ENCODE measurements around the gene EXOC2.
"Not testable (repeated sequence)": the region's sequence is repeated elsewhere in the genome, so short reads cannot be mapped to it uniquely, and the experiment has no call there.

EXOC2 gene

GRCh38 chr6:570825-571224 lies 122.1 kb downstream of the EXOC2 start:
- no peak for DNase-seq (ENCODE audit: low read depth)
- no peaks in the 10 kb centered on the region for H3K27me3 ChIP-seq (replicated peaks; ENCODE audit: control insufficient read depth, insufficient read depth, low read length)
- H3K4me3 ChIP-seq (ENCODE audit: low read length): no peak overlapping the region
- peaks cover 2% of the 10 kb centered on the region for H3K9me3 ChIP-seq (ENCODE audit: control insufficient read depth, low read length)
- no peaks in the 10 kb centered on the region for H3K4me1 ChIP-seq (ENCODE audit: control insufficient read depth, insufficient read depth, low read length)
- peaks cover 25% of the 10 kb centered on the region for H3K36me3 ChIP-seq (ENCODE audit: control insufficient read depth, insufficient read depth, low read length, severe bottlenecking)
- no peak overlapping the region for H3K9ac ChIP-seq (ENCODE audit: low read length)

- DNase-seq (ENCODE audit: low read depth): no peak
- no peaks in the 10 kb centered on the region for H3K27me3 ChIP-seq (replicated peaks; ENCODE audit: control insufficient read depth, insufficient read depth, low read length)
- H3K4me1 ChIP-seq (ENCODE audit: control insufficient read depth, insufficient read depth, low read length): no peaks in the 10 kb centered on the region
- H3K36me3 ChIP-seq (ENCODE audit: control insufficient read depth, insufficient read depth, low read length, severe bottlenecking): peaks cover 22% of the 10 kb centered on the region
- no peak overlapping the region for H3K9ac ChIP-seq (ENCODE audit: low read length)
- no peak overlapping the region for H3K4me3 ChIP-seq (ENCODE audit: low read length)
- H3K9me3 ChIP-seq (ENCODE audit: control insufficient read depth, low read length): no peaks in the 10 kb centered on the region
Observed at GRCh38 chr6:568954-569523, 123.9 kb downstream of the EXOC2 start.

GRCh38 chr6:568085-568484 lies 124.9 kb downstream of the EXOC2 start:
- no peaks in the 10 kb centered on the region for H3K4me1 ChIP-seq (ENCODE audit: control insufficient read depth, insufficient read depth, low read length)
- no peaks in the 10 kb centered on the region for H3K9me3 ChIP-seq (ENCODE audit: control insufficient read depth, low read length)
- no peaks in the 10 kb centered on the region for H3K27me3 ChIP-seq (replicated peaks; ENCODE audit: control insufficient read depth, insufficient read depth, low read length)
- no peak overlapping the region for H3K4me3 ChIP-seq (ENCODE audit: low read length)
- no peak for DNase-seq (ENCODE audit: low read depth)
- peaks cover 29% of the 10 kb centered on the region for H3K36me3 ChIP-seq (ENCODE audit: control insufficient read depth, insufficient read depth, low read length, severe bottlenecking)
- no peak overlapping the region for H3K9ac ChIP-seq (ENCODE audit: low read length)

DNA sequence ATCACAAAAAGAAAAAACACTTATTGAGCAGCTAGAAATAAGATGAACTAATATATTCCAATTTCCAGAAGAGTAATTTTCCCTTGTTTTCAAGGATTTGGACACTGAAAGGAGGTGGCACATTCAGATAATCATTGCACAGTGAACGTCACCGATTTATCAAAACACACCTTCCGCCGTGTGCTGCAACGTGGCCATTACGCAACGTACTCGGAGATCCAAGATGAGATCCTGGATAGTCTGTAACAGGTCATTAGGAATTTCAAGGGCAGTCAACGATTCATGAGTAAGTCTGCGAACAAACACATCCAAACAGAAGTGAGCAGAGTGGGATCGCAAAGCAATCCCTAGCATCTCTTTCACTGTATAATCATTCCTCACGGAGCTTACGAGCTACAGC lies 129.1 kb downstream of the EXOC2 start:
- Histone ChIP-seq H3K27me3 (replicated peaks; ENCODE audit: control insufficient read depth, insufficient read depth, low read length) (no peaks in the 10 kb centered on the region), H3K9me3 (ENCODE audit: control insufficient read depth, low read length) (no peaks in the 10 kb centered on the region), H3K9ac (ENCODE audit: low read length) (no peak overlapping the region), H3K4me1 (ENCODE audit: control insufficient read depth, insufficient read depth, low read length) (no peaks in the 10 kb centered on the region), H3K36me3 (ENCODE audit: control insufficient read depth, insufficient read depth, low read length, severe bottlenecking) (peaks cover 33% of the 10 kb centered on the region), H3K4me3 (ENCODE audit: low read length) (no peak overlapping the region)
- no peak for DNase-seq (ENCODE audit: low read depth)

- Histone ChIP-seq H3K4me1 (ENCODE audit: control insufficient read depth, insufficient read depth, low read length) (no peaks in the 10 kb centered on the region), H3K36me3 (ENCODE audit: control insufficient read depth, insufficient read depth, low read length, severe bottlenecking) (peaks cover 25% of the 10 kb centered on the region), H3K9ac (ENCODE audit: low read length) (no peak overlapping the region), H3K4me3 (ENCODE audit: low read length) (no peak overlapping the region), H3K27me3 (replicated peaks; ENCODE audit: control insufficient read depth, insufficient read depth, low read length) (no peaks in the 10 kb centered on the region), H3K9me3 (ENCODE audit: control insufficient read depth, low read length) (no peaks in the 10 kb centered on the region)
- DNase-seq (ENCODE audit: low read depth): no peak
Observed at GRCh38 chr6:562052-562676, 130.8 kb downstream of the EXOC2 start.

DNA sequence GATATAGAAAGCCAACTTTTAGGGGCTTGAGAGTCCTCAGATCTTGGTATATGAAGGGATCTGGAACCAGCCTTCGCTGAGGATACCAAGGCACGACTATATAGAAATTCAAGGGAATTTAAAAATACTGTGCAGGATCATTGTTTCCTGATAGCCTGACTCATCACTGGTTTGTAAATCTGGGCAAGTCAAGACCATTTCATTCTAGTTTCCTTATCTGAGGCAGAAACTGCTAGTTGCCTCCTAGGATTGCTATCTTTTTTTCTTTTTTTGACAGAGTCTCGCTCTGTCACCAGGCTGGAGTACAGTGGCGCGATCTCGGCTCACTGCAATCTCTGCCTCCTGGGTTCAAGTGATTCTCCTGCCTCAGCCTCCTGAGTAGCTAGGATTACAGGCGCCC lies 131.6 kb downstream of the EXOC2 start:
- H3K9ac ChIP-seq (ENCODE audit: low read length); H3K4me3 ChIP-seq (ENCODE audit: low read length); H3K9me3 ChIP-seq (ENCODE audit: control insufficient read depth, low read length); DNase-seq (ENCODE audit: low read depth); H3K4me1 ChIP-seq (ENCODE audit: control insufficient read depth, insufficient read depth, low read length); H3K27me3 ChIP-seq (replicated peaks; ENCODE audit: control insufficient read depth, insufficient read depth, low read length): not testable (repeated sequence)
- peaks cover 27% of the 10 kb centered on the region for H3K36me3 ChIP-seq (ENCODE audit: control insufficient read depth, insufficient read depth, low read length, severe bottlenecking)

GRCh38 chr6:558959-559358 lies 134.0 kb downstream of the EXOC2 start:
- H3K36me3 ChIP-seq (ENCODE audit: control insufficient read depth, insufficient read depth, low read length, severe bottlenecking): peaks cover 36% of the 10 kb centered on the region
- DNase-seq (ENCODE audit: low read depth): peak; percentile 7
- no peak overlapping the region for H3K9ac ChIP-seq (ENCODE audit: low read length)
- H3K4me3 ChIP-seq (ENCODE audit: low read length): no peak overlapping the region
- H3K27me3 ChIP-seq (replicated peaks; ENCODE audit: control insufficient read depth, insufficient read depth, low read length): no peaks in the 10 kb centered on the region
- no peaks in the 10 kb centered on the region for H3K9me3 ChIP-seq (ENCODE audit: control insufficient read depth, low read length)
- no peaks in the 10 kb centered on the region for H3K4me1 ChIP-seq (ENCODE audit: control insufficient read depth, insufficient read depth, low read length)

DNA sequence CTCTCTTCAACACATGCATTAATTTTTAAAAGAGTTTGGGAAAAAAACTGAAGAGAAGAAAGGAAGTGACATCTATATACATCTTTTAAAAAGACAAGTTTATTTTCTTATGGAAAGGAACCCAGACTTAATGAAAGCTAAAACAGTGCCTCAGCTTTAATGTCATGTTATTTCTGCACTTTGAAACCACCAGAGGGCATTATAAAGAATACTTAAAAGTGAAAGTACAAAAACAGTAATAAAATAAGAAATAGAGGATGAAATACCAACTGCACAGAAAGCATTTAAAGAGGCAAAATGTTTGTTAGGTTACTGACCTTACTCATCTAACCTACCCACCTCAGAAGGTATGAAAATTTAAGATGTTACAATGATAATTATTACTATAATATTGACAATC lies 134.8 kb downstream of the EXOC2 start:
- Histone ChIP-seq H3K9ac (ENCODE audit: low read length) (no peak overlapping the region), H3K4me1 (ENCODE audit: control insufficient read depth, insufficient read depth, low read length) (no peaks in the 10 kb centered on the region), H3K36me3 (ENCODE audit: control insufficient read depth, insufficient read depth, low read length, severe bottlenecking) (peaks cover 38% of the 10 kb centered on the region), H3K27me3 (replicated peaks; ENCODE audit: control insufficient read depth, insufficient read depth, low read length) (no peaks in the 10 kb centered on the region), H3K4me3 (ENCODE audit: low read length) (peak overlapping the region; percentile 11), H3K9me3 (ENCODE audit: control insufficient read depth, low read length) (no peaks in the 10 kb centered on the region)
- DNase-seq (ENCODE audit: low read depth): peak; percentile 44

DNA sequence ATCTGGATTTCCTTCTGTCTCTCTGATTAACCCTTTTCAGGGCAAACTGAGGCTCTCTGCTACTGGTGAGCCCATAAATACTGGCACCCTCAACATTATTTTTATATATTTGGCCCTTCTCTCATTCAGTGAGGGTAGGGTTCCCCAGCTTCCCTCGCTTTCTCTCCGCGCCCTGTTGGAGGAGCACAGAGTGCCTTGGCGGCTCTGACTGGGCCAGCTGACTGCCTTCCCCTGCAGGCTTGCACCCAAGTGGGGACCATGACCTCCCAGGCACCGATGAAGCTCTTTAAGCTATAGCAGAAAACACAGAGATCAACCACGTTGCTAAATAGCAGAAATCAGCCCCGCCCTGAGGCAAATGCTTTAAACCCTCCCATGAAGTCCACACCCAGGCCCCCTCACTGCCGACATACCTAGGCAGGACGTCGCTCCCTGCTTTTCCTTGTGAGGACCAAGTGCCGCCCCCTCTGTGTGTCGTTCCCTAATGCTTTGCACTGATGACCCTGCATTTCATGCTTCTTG lies 141.0 kb downstream of the EXOC2 start:
- H3K27me3 ChIP-seq (replicated peaks; ENCODE audit: control insufficient read depth, insufficient read depth, low read length): no peaks in the 10 kb centered on the region
- H3K4me3 ChIP-seq (ENCODE audit: low read length): no peak overlapping the region
- no peaks in the 10 kb centered on the region for H3K4me1 ChIP-seq (ENCODE audit: control insufficient read depth, insufficient read depth, low read length)
- no peak for DNase-seq (ENCODE audit: low read depth)
- peaks cover 58% of the 10 kb centered on the region for H3K36me3 ChIP-seq (ENCODE audit: control insufficient read depth, insufficient read depth, low read length, severe bottlenecking)
- H3K9ac ChIP-seq (ENCODE audit: low read length): no peak overlapping the region
- no peaks in the 10 kb centered on the region for H3K9me3 ChIP-seq (ENCODE audit: control insufficient read depth, low read length)

DNA sequence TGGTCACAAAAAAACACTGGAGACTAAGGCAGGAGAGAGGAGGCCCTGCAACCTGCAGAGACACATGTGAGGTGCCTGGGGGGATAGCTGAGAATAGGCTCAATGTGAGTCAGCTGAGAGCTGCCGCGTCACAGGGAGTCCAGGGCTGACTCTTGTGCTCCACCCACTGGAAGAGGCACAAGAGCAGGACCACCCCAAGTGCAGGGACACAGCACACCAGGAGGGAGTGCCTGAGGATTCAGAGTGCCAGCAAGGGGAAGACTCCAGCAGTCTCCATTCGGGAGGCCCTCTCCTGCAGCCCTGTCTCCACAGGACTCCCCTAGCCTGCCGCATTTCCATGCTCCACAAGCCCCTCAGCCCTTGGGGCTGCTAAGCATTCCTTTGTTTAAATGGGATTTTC lies 141.5 kb downstream of the EXOC2 start:
- Histone ChIP-seq H3K9ac (ENCODE audit: low read length) (no peak overlapping the region), H3K4me3 (ENCODE audit: low read length) (no peak overlapping the region), H3K36me3 (ENCODE audit: control insufficient read depth, insufficient read depth, low read length, severe bottlenecking) (peaks cover 56% of the 10 kb centered on the region), H3K4me1 (ENCODE audit: control insufficient read depth, insufficient read depth, low read length) (no peaks in the 10 kb centered on the region), H3K9me3 (ENCODE audit: control insufficient read depth, low read length) (no peaks in the 10 kb centered on the region), H3K27me3 (replicated peaks; ENCODE audit: control insufficient read depth, insufficient read depth, low read length) (no peaks in the 10 kb centered on the region)
- DNase-seq (ENCODE audit: low read depth): peak; percentile 47

DNA sequence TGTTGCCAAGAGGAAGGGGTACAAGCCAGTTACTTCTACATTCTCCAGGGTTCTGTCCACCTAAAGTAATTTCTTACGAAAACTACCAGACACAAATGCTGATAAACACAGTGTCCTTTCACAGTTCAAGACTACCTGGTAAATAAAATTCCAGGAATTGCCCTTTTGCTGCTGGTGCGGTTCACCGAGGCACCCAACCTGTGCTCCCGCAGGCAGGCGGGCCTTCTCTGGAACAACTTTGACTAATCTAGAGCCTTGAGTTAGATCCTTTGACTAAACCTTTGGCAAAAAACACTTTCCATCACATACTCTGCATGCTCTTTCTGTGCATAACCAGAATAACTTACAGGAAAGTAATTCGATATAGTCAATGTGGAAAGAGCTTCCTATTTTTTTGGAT lies 143.0 kb downstream of the EXOC2 start:
- Histone ChIP-seq H3K9me3 (ENCODE audit: control insufficient read depth, low read length) (no peaks in the 10 kb centered on the region), H3K9ac (ENCODE audit: low read length) (no peak overlapping the region), H3K36me3 (ENCODE audit: control insufficient read depth, insufficient read depth, low read length, severe bottlenecking) (peaks cover 46% of the 10 kb centered on the region), H3K27me3 (replicated peaks; ENCODE audit: control insufficient read depth, insufficient read depth, low read length) (no peaks in the 10 kb centered on the region), H3K4me3 (ENCODE audit: low read length) (no peak overlapping the region), H3K4me1 (ENCODE audit: control insufficient read depth, insufficient read depth, low read length) (no peaks in the 10 kb centered on the region)
- DNase-seq (ENCODE audit: low read depth): peak; percentile 9

DNA sequence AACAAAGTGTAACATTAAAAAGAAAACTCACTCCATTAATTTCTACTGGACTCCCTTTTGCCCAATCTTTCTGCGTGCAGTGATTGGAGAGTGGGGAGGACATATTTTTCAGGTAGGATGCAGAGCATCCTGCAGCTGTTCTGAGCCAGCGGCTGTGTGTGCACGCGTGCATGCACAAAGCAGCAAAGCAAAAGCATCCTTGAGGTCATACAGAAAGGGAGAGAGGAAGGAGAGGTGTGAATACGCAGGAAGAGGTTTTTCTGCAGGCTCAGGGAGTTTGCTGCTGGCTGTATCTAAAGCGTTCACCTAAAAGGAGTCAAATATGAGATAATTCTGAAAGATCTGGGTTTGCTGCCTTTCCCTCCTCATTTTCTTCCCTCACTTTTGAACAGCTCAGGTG lies 144.4 kb downstream of the EXOC2 start:
- Histone ChIP-seq H3K4me3 (ENCODE audit: low read length) (no peak overlapping the region), H3K9ac (ENCODE audit: low read length) (no peak overlapping the region), H3K9me3 (ENCODE audit: control insufficient read depth, low read length) (no peaks in the 10 kb centered on the region), H3K4me1 (ENCODE audit: control insufficient read depth, insufficient read depth, low read length) (no peaks in the 10 kb centered on the region), H3K27me3 (replicated peaks; ENCODE audit: control insufficient read depth, insufficient read depth, low read length) (no peaks in the 10 kb centered on the region), H3K36me3 (ENCODE audit: control insufficient read depth, insufficient read depth, low read length, severe bottlenecking) (peaks cover 51% of the 10 kb centered on the region)
- DNase-seq (ENCODE audit: low read depth): no peak
